Muscle of arm (tissue), 12 donors: ENCODE results near the gene ASZ1. TPM values are rescaled to one million over a fixed set of nuclear protein-coding genes. Genes with fewer than 3 reads are reported as not detected.
A peak's percentile ranks its signal among the peaks of the same experiment; 100 is the strongest.

Experiments
- DNase-seq: peaks from one replicate; pipeline ENCODE4 v3.0.0-alpha.2; 2013
- polyA plus RNA-seq, 12 donors: library from polyadenylated mRNA; unstranded; fragments of 120-200 nt; gene quantifications; one replicate each; pipeline ENCODE4 v1.2.1, GENCODE V29; 2013; ENCODE audit not compliant: insufficient read length in 12 of 12

The ASZ1 gene
- polyA plus RNA-seq, 12 donors: 0.06 TPM; not detected in 11

DNA sequence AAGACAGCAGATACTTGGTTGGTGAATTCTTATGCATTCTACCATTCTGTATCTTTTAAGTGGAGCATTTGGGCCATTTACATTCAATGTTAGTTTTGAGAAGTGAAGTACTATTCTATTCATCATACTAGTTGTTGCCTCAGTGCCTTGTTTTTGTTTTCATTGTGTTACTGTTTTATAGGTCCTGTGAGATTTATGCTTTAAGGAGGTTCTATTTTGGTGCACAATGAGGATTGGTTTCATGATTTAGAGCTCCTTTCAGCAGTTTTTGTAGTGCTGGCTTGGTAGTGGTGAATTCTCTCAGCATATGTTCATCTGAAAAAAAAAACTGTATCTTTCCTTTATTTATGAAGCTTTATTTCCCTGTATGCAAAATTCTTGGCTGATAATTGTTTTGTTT lies 81.1 kb downstream of the ASZ1 start:
- DNase-seq: no peak

DNA sequence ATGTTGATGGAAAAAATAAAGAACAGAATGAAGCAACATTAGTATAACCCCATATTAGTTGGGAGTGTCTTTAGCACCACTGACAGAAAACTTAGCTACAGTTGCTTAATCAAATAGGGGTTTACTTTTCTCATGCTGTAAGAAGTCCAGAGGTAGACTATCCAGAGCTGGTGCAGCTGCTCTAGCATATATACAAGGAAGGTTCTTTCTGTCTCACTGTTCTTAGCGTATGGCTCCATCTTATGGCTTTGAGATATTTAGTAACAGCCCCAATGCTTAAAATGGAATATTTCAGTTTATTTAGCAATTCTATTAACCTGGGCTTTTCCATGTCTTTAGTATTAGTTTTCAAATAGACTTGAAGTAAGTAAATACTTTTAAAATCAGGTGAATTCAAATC lies 89.3 kb downstream of the ASZ1 start:
- no peak for DNase-seq

DNA sequence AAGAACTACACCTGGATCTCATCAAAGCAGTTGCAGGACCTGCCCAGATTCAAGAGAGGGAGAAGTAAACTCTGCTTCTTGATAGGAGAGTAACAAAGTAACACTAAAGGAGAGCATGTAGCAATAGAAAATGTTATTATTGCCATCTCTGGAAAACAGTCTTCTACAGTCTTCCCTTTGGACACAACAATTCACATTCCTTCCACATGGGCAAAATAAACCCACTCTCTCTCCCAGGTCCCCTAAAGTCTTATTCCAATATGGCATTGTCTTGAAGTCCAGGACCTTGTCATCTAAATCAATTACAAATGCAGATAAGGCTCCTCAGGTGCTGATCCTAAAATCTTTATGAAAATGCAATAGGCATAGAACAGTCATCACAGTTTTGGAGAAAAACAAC lies 94.1 kb downstream of the ASZ1 start:
- DNase-seq: no peak

DNA sequence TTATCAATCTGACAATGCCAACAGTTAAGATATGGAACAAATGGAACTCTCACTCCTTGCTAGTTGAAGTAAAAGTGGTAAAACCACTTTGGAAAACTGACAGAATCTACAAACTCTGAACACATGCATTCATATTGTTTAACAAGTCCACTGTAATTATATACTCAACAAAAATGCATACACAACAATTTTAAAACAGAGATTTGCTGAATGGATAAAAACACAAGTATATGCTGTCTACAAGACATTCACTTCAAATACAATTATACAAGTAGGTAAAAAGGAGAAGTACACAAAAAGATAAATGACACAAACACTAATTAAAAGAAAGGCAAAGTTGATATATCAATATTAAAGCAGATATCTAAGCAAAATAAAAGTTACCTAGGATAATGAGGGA lies 95.3 kb downstream of the ASZ1 start:
- DNase-seq: no peak

DNA sequence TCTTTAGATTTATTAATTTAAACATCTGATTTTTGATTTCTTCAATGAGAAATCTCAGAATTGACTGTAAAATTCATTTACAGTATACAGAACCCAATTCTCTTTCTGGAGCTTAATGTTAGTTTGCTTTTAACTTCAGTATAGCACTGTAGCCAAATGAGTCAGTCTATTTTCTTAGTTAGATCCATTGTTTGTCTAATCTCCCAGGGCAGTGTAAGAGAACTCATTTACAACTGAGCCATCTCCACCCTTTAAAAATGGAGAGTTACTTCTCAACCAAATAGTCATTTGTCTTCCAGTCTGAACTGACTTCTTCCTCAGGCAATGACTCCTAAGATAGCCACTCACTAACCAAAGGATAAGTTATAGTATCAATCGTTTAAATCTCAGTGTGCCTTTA lies 101.5 kb downstream of the ASZ1 start:
- DNase-seq: no peak

DNA sequence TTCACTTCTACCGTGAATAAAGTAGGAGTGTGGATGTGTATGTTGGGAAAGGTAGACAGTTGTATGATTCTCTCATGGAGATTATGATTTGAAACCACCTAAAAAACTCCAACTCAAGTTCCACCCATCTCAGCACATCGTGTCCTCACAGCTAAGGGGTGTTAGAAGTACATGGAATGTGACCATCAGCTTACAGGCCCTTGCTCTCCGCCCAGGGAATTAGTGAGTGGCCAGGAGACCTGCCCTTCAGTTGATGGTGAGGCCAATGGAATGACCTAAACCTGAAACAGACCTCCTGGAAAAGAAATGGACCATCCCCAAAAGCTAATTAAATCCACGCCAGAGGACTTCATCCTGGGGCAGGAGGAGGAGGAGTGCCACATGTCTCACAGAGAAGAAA lies 102.3 kb downstream of the ASZ1 start:
- no peak for DNase-seq

DNA sequence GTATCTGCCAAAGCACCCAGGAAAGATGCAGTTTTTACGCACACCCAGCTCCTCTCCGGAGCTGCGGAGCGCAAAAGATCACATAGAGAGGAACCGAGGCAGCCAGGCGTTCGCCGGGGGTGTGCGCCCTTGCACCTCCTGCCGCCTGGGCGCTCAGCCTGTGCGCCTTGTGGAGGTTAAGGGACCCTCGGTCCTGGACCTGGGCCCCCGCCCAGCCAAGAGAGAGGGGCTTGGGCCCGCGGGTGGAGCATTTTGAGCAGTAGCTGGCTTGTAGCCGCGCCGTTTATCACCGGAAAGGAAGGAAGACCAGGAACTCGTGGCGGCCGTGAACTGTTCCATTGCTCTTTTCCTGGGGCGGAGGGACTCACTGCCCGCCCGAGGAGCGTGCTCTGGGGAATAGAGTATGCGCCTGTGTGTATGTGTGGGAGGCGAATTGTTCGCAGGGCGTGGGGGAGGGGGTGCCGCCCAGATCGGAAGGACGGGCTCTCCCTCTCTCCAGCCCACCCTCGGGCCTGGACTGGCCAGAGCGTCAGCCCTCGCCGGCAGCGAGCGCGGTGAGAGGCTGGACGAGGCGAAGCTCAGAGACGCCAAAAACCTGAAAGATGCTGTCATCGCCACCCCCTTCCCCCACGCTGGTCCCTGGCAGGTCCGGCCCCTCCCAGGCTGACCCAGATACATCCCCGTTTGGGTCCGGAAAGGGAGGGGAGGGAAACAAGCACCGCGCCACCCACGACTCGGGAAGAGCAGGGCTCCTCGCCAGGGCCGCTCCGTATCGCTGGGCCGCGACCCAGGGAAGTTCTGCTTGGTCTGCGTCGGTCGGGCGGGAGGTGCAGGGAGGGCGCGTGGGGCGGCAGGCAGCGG lies 103.2 kb downstream of the ASZ1 start:
- DNase-seq: peak; percentile 63

DNA sequence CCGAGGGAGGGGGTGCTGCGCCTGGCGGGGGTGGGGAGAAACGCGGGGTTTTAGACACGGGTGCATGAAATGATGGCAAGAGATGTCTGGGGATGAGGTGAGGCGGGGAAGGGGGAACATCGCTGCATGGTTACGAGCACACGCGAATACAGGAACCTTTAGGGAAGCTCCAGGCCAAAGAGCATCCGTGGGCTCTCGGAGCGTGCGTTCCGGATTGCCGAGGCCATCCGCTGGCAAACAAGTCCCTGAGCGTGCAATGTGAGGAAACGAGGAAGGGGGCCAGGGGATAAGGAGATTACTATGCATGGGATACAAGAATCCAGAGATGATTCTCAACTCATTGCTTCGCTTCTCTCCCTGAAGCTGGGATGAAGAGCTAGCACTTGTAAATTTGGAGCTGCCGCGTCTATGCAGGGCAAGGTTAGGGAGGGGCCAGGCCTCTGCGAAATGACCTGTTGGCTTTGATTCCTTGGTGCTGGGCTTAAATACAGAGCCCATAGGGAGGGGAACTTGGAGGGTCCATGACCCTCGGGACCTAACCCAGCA lies 103.9 kb downstream of the ASZ1 start:
- no peak for DNase-seq

DNA sequence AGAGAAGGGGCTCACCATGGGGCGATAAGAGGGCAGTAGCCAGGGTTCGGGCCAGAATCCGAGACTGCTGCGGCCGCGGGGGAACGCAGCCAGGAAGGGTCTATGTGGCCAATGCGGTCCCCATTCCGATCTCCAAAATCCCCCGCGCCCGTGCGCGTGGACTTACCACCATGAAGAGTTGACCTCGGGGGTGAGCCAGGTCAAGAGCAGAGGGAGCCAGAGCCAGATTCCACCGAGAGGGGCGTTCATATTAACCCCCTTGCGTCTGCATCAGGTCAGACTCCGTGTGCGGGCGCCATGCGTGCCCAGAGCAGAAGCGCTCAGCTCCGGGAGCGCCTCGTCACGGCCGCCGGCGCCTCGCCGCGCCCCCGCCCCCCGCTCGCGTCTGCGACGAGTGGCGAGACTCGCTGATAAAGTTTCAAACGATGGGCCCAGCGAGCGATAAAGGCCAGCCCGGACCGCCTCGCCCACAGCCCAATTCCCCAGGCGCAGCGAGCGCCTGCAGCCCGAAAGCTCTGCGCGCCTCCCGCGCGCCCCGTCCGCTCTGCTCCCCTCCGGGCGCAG lies 104.5 kb downstream of the ASZ1 start, which contains the start of gene WNT2:
WNT2 (minus strand) TSS at position 318 of the 564 bp plus-strand sequence; CDS start at position 249, 69 bp downstream.
- DNase-seq: no peak

DNA sequence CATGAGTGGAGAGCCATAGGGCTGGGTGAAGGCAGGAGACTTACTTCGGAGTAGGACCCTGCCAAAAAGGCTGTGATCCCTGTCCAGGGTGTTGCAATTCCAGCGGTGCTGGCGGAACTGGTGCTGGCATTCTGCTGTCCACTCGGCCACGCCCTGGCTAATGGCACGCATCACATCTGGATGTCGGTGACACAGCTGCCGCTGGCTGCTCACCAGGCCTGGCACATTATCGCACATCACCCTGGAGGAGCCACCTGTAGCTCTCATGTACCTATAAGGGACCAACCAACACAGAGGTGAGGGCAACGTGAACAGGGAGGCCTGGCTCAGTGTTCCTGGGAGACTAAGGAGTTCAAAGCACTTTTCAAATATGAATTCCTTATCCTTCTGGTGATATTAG lies 106.8 kb downstream of the ASZ1 start:
- no peak for DNase-seq

DNA sequence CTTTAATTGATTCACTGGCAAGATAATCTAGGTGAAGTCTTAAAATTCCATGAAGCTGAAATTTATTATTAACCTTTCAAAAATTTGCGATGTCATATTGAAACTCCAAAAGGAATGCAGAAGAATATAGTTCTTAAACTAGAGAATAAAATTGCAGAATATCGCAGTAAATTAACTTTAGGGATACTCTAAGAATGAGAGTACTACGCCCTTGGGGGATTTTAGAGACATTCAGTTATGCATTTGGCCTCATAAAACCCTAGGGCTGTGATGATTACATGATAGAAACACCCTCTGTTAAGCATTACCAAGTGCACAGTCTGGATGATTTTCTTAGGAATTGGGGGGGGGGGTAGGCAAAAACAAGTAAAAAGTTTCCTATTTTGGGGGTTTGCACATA lies 108.1 kb downstream of the ASZ1 start:
- DNase-seq: no peak

DNA sequence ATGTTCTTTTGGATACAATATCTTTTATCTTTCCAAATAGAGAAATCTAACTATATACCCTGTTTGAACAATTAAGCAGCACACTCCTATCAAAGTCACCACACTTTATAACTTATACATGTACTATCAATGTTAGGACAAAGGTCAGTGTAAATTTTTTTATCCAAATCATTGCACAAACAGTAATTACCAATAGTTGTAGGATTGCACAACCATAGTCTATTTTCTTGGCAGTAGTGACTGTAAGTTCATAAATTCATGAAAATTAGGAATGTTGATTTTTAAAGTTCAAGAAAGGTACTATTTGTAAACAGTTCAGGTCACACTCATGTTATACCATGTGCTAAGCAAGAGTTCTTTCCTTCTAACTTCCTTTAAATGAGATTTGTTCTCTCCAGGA lies 113.7 kb downstream of the ASZ1 start:
- no peak for DNase-seq

Other genes starting within 250 kb of the ASZ1 start
- 10 to 100 TPM in 2 of 12 donors, 1 to 10 TPM in 8, not detected in 2; 1.1 to 14.8 (median 2.2) TPM for gene WNT2, start 104.4 kb downstream of the ASZ1 start, polyA plus RNA-seq
- 1 to 10 TPM in 4 of 12 donors, under 1 TPM in 7, not detected in 1; 0.14 to 8.5 (median 0.49) TPM for gene CFTR, start 52.5 kb upstream of the ASZ1 start, polyA plus RNA-seq